Measurements from ENCODE around the gene CRTAP. TPM values are rescaled to one million over a fixed set of nuclear protein-coding genes. Genes with fewer than 3 reads are reported as not detected.

Gene CRTAP
- total RNA-seq, 1 donor from 2014 or later, result 127 TPM

- peak; percentile 91 for DNase-seq (ENCODE audit: low spot score)
- peak overlapping the region; percentile 74 for H3K27ac ChIP-seq
- H2AFZ ChIP-seq (replicated peaks), result no peak overlapping the region
Measured at GRCh38 chr3:33115024-33115768, 1.4 kb downstream of the CRTAP start.

GRCh38 chr3:33117461-33117860 is 3.6 kb downstream of the CRTAP start:
- no peak overlapping the region for H3K4me3 ChIP-seq
- peaks cover 27% of the 10 kb centered on the region for H3F3A ChIP-seq (ENCODE audit: low read depth)
- H3K36me3 ChIP-seq, result no peaks in the 10 kb centered on the region
- H3K4me2 ChIP-seq, result no peak overlapping the region
- peaks cover 5% of the 10 kb centered on the region for H4K20me1 ChIP-seq (ENCODE audit: low read depth)
- peak overlapping the region; percentile 6 for H3K27ac Mint-ChIP-seq
- no peak for DNase-seq (ENCODE audit: low spot score)
- H3K4me1 ChIP-seq, result peaks cover 21% of the 10 kb centered on the region
- H3K27me3 ChIP-seq, result no peaks in the 10 kb centered on the region
- TF ChIP-seq EZH2phosphoT487 (IDR thresholded peaks at IDR 0.05), result no peak
- TF ChIP-seq CTCF (IDR thresholded peaks at IDR 0.05), result no peak
- TF ChIP-seq EZH2 (IDR thresholded peaks at IDR 0.05), result no peak
- no peak overlapping the region for H2AFZ ChIP-seq (replicated peaks)
- peaks cover 30% of the 10 kb centered on the region for H3K4me1 Mint-ChIP-seq
- H3K79me2 ChIP-seq (ENCODE audit: low read depth), result peaks cover 16% of the 10 kb centered on the region
- H3K27me3 Mint-ChIP-seq (ENCODE audit: insufficient read depth, low read depth), result peaks cover 3% of the 10 kb centered on the region
- H3K9me3 Mint-ChIP-seq, result no peaks in the 10 kb centered on the region
- H3K27ac ChIP-seq, result no peak overlapping the region
- peaks cover 18% of the 10 kb centered on the region for H3K36me3 Mint-ChIP-seq
- H3K4me3 Mint-ChIP-seq, result no peak overlapping the region
- H3K9ac ChIP-seq, result no peak overlapping the region
- peaks cover under 1% of the 10 kb centered on the region for H3K9me3 ChIP-seq (ENCODE audit: low read depth)

More at GRCh38 chr3:33115024-33115768, 1.4 kb downstream of the CRTAP start:
- Mint-ChIP-seq H3K36me3 (peaks cover 12% of the 10 kb centered on the region), H3K27me3 (ENCODE audit: insufficient read depth, low read depth) (peaks cover 3% of the 10 kb centered on the region), H3K9me3 (no peaks in the 10 kb centered on the region), H3K4me3 (peak overlapping the region; percentile 91), H3K4me1 (peaks cover 30% of the 10 kb centered on the region), H3K27ac (peak overlapping the region; percentile 95)
- TF ChIP-seq CTCF (IDR thresholded peaks at IDR 0.05) (no peak), EZH2 (IDR thresholded peaks at IDR 0.05) (no peak), EZH2phosphoT487 (IDR thresholded peaks at IDR 0.05) (no peak)
- Histone ChIP-seq H3K27me3 (no peaks in the 10 kb centered on the region), H3F3A (ENCODE audit: low read depth) (peaks cover 27% of the 10 kb centered on the region), H3K9me3 (ENCODE audit: low read depth) (peaks cover 6% of the 10 kb centered on the region), H3K79me2 (ENCODE audit: low read depth) (peaks cover 16% of the 10 kb centered on the region), H3K36me3 (no peaks in the 10 kb centered on the region), H4K20me1 (ENCODE audit: low read depth) (peaks cover 5% of the 10 kb centered on the region), H3K4me1 (peaks cover 21% of the 10 kb centered on the region), H3K4me2 (peak overlapping the region; percentile 90), H3K4me3 (peak overlapping the region; percentile 73), H3K9ac (no peak overlapping the region)

- Histone ChIP-seq H4K20me1 (ENCODE audit: low read depth) (peaks cover under 1% of the 10 kb centered on the region), H3K27me3 (no peaks in the 10 kb centered on the region), H3K4me2 (no peak overlapping the region), H3F3A (ENCODE audit: low read depth) (peaks cover 9% of the 10 kb centered on the region), H3K4me3 (no peak overlapping the region), H3K9me3 (ENCODE audit: low read depth) (no peaks in the 10 kb centered on the region), H3K27ac (no peak overlapping the region), H2AFZ (replicated peaks) (no peak overlapping the region), H3K36me3 (no peaks in the 10 kb centered on the region), H3K4me1 (peaks cover 17% of the 10 kb centered on the region), H3K9ac (no peak overlapping the region), H3K79me2 (ENCODE audit: low read depth) (peaks cover 16% of the 10 kb centered on the region)
- Mint-ChIP-seq H3K4me1 (peaks cover 27% of the 10 kb centered on the region), H3K4me3 (no peak overlapping the region), H3K27me3 (ENCODE audit: insufficient read depth, low read depth) (peaks cover 3% of the 10 kb centered on the region), H3K36me3 (peaks cover 30% of the 10 kb centered on the region), H3K9me3 (no peaks in the 10 kb centered on the region), H3K27ac (no peak overlapping the region)
- DNase-seq (ENCODE audit: low spot score), result no peak
- TF ChIP-seq EZH2phosphoT487 (IDR thresholded peaks at IDR 0.05), result no peak
- TF ChIP-seq CTCF (IDR thresholded peaks at IDR 0.05), result no peak
- no peak for TF ChIP-seq EZH2 (IDR thresholded peaks at IDR 0.05)
Measured at GRCh38 chr3:33119891-33120290, 6.1 kb downstream of the CRTAP start.

Data from neural progenitor cell (in vitro differentiated cells).